CD4-positive, alpha-beta T cell (primary cell): Measurements from ENCODE around the gene DHRS13. TPM values are rescaled to one million over a fixed set of nuclear protein-coding genes. Genes with fewer than 3 reads are reported as not detected.
A peak's percentile ranks its signal among the peaks of the same experiment; 100 is the strongest.

ENCODE experiments used
- ATAC-seq: fragments of 200-7000 bp; cut with Tn5 transposase; one replicate; pipeline ENCODE4 v1.10.0; 2022; ENCODE audit warnings: mild to moderate bottlenecking; ENCODE audit not compliant: poor library complexity
- CTCF ChIA-PET: fragments of 350-600 bp; sonication (Branson Sonifier 250); formaldehyde crosslinking; loops from one replicate; lab custom pipeline; 2021; ENCODE audit warnings: antibody characterized with exemption, inconsistent platforms; lab: Charles Lee
- POLR2A ChIA-PET: fragments of 350-600 bp; sonication (Branson Sonifier 250); formaldehyde crosslinking; loops from one replicate; lab custom pipeline; 2021; ENCODE audit warnings: antibody characterized with exemption, inconsistent platforms; lab: Charles Lee
- DNase-seq, 14 experiments: peaks; one replicate each; pipeline ENCODE4 v3.0.0-alpha.2; 2013 to 2020; ENCODE audit warnings: mixed read lengths in 2 of 14
- H3K27ac ChIP-seq, 2 donors: one replicate each; pipeline versions ENCODE4 v1.5.1 to v1.7.0; 2013; ENCODE audit warnings: low read length in 2 of 2, low read depth in 1 of 2, mild to moderate bottlenecking in 1 of 2
- H3K27me3 ChIP-seq, 2 experiments: 1 replicate in 1 of 2; 2 replicates in 1 of 2; pipeline versions ENCODE4 v1.6.1 to v1.7.0; 2013; ENCODE audit warnings: low read length in 2 of 2, control low read depth in 1 of 2, mild to moderate bottlenecking in 1 of 2, moderate library complexity in 1 of 2; ENCODE audit not compliant: insufficient read depth in 2 of 2, control insufficient read depth in 1 of 2
- H3K36me3 ChIP-seq: one replicate; pipeline ENCODE4 v1.6.1; 2013; ENCODE audit warnings: low read length, control low read depth; ENCODE audit not compliant: insufficient read depth
- H3K4me1 ChIP-seq: one replicate; pipeline ENCODE4 v1.6.1; 2013; ENCODE audit warnings: low read length, control low read depth; ENCODE audit not compliant: insufficient read depth
- H3K4me3 ChIP-seq: one replicate; pipeline ENCODE4 v1.5.1; 2013; ENCODE audit warnings: mild to moderate bottlenecking, low read length, moderate library complexity
- H3K9me3 ChIP-seq, 2 experiments: 1 replicate in 1 of 2; 2 replicates in 1 of 2; pipeline versions ENCODE4 v1.6.1 to v1.7.0; 2013; ENCODE audit warnings: low read length in 2 of 2, mild to moderate bottlenecking in 2 of 2, control low read depth in 1 of 2, moderate library complexity in 1 of 2; ENCODE audit not compliant: control insufficient read depth in 1 of 2, insufficient read depth in 1 of 2
- H3K27ac Mint-ChIP-seq: one replicate; pipeline ENCODE4 v1.8.0; 2020; ENCODE audit warnings: mixed read lengths
- H3K27me3 Mint-ChIP-seq: one replicate; pipeline ENCODE4 v1.8.0; 2021; ENCODE audit warnings: mixed read lengths
- H3K36me3 Mint-ChIP-seq: one replicate; pipeline ENCODE4 v1.8.0; 2021; ENCODE audit warnings: low read depth, mixed read lengths
- H3K4me1 Mint-ChIP-seq: one replicate; pipeline ENCODE4 v1.8.0; 2021; ENCODE audit warnings: low read depth, mixed read lengths
- H3K4me3 Mint-ChIP-seq: one replicate; pipeline ENCODE4 v1.8.0; 2020; ENCODE audit warnings: mild to moderate bottlenecking, mixed read lengths
- H3K9me3 Mint-ChIP-seq: one replicate; pipeline ENCODE4 v1.8.0; 2020; ENCODE audit warnings: mixed read lengths
- CTCF ChIP-seq: fragments of 200-600 bp; IDR thresholded peaks from one replicate; pipeline ENCODE4 v1.8.0; 2022; ENCODE audit warnings: antibody characterized with exemption, mild to moderate bottlenecking
- intact Hi-C, 2 experiments: fragments of 100-400 bp; cut with DNase I in 1 of 2; cut with micrococcal nuclease in 1 of 2; formaldehyde crosslinking; loops; one replicate each; pipeline versions ENCODE4 v1.15.1 to v1.9.0; 2023 to 2025; cut with DNase I, micrococcal nuclease
- total RNA-seq, 174 experiments: library from RNA in 2 of 174; stranded (reverse) in 2 of 174; gene quantifications; one replicate each; pipeline ENCODE4 v1.2.3 and lab custom pipeline; 2021 to 2026

Gene DHRS13
- total RNA-seq, 2 experiments from 2014 or later, result 33.5 to 34.3 TPM

- peak overlapping the region; percentile 71 to 76 for H3K27ac ChIP-seq
- no peaks in the 10 kb centered on the region for H3K9me3 ChIP-seq
- Mint-ChIP-seq H3K9me3 (no peaks in the 10 kb centered on the region), H3K27me3 (no peaks in the 10 kb centered on the region), H3K27ac (peak overlapping the region; percentile 85), H3K4me1 (peaks cover 39% of the 10 kb centered on the region), H3K36me3 (peaks cover 47% of the 10 kb centered on the region), H3K4me3 (peak overlapping the region; percentile 85)
- no peaks in the 10 kb centered on the region for H3K27me3 ChIP-seq
- ChIA-PET CTCF (interaction anchor here (0.7 to 4.7 kb wide), 23 partner anchors 8 to 392 kb away, joined by 3 to 56 read pairs (median 5); partner anchors contain the start of genes ERAL1, FAM222B, NUFIP2 and PHF12), POLR2A (interaction anchor here (1.0 to 2.7 kb wide), 11 partner anchors 9 to 182 kb away, joined by 3 to 32 read pairs (median 5); partner anchors contain the start of genes NEK8, PHF12, RPL23A and TLCD1)
- intact Hi-C loops, result loop anchor here (2.0 to 5.0 kb wide), 4 partner anchors 47 to 183 kb away; partner anchors contain the start of genes ERAL1 (in 2 of the 2) and RPL23A (in 1 of the 2)
- no peak for TF ChIP-seq CTCF
- H3K4me3 ChIP-seq, result peak overlapping the region; percentile 79
- H3K36me3 ChIP-seq, result peaks cover 29% of the 10 kb centered on the region
- ATAC-seq, result peak; percentile 38
- peak in 9 of 14 experiments; percentile 31 to 70 (median 40) for DNase-seq
- peaks cover 41% of the 10 kb centered on the region for H3K4me1 ChIP-seq
These were observed 737 bp downstream of the DHRS13 start for GRCh38 chr17:28901866-28902818.

- ChIA-PET POLR2A (interaction anchor here (1.3 to 2.7 kb wide), 5 partner anchors 9 to 181 kb away, joined by 4 to 32 read pairs (median 8); partner anchors contain the start of genes NEK8, PHF12, RPL23A and TLCD1), CTCF (interaction anchor here (1.3 to 4.7 kb wide), 4 partner anchors 46 to 137 kb away, joined by 5 to 56 read pairs (median 13); partner anchors contain the start of genes ERAL1, FAM222B and PHF12)
- no peak for ATAC-seq
- peak overlapping the region in 1 of 2 donors; percentile 76 for H3K27ac ChIP-seq
- no peaks in the 10 kb centered on the region for H3K27me3 ChIP-seq
- Mint-ChIP-seq H3K4me1 (peaks cover 49% of the 10 kb centered on the region), H3K27me3 (no peaks in the 10 kb centered on the region), H3K36me3 (peaks cover 45% of the 10 kb centered on the region), H3K9me3 (no peaks in the 10 kb centered on the region), H3K27ac (peak overlapping the region; percentile 85), H3K4me3 (peak overlapping the region; percentile 85)
- H3K4me1 ChIP-seq, result peaks cover 47% of the 10 kb centered on the region
- TF ChIP-seq CTCF, result no peak
- peaks cover 19% of the 10 kb centered on the region for H3K36me3 ChIP-seq
- intact Hi-C loops, result loop anchor here in 1 of 2 experiments (5.0 kb wide), 1 partner anchor 139 kb away; no protein-coding TSS in a partner anchor
- peak in 1 of 14 experiments; percentile 37 for DNase-seq
- peak overlapping the region; percentile 79 for H3K4me3 ChIP-seq
- no peaks in the 10 kb centered on the region for H3K9me3 ChIP-seq
These were observed 1.7 kb downstream of the DHRS13 start for GRCh38 chr17:28900986-28901726.
